ENCODE data around the gene C2CD4D. TPM values are rescaled to one million over a fixed set of nuclear protein-coding genes. Genes with fewer than 3 reads are reported as not detected.

Gene C2CD4D
- total RNA-seq, 1 experiment from 2014 or later: 1.2 TPM

- DNase-seq (ENCODE audit: low read depth, low spot score) (no peak), ATAC-seq (no peak)
- H3K27me3 ChIP-seq (ENCODE audit: control insufficient read depth, insufficient read depth, low read length): no peaks in the 10 kb centered on the region
- CTCF ChIA-PET: no interaction called here
- POLR2A ChIA-PET: no interaction called here
- intact Hi-C loops (cut with micrococcal nuclease; ENCODE audit: unreplicated experiment): no loop called here
- no peaks in the 10 kb centered on the region for H3K9me3 ChIP-seq (ENCODE audit: control insufficient read depth, insufficient read depth, low read depth, low read length)
- H3K27ac ChIP-seq (ENCODE audit: low read length): no peak overlapping the region
- TF ChIP-seq CTCF (IDR thresholded peaks at IDR 0.05) (no peak), REST (IDR thresholded peaks at IDR 0.05; ENCODE audit: insufficient read depth in 1 of 2, low read depth in 2 of 2, low read length in 1 of 2) (no peak), TCF7L2 (IDR thresholded peaks at IDR 0.05; ENCODE audit: low read depth, low read length) (no peak), POLR2AphosphoS5 (IDR thresholded peaks at IDR 0.05; ENCODE audit: low read depth, low read length) (no peak), SIN3A (IDR thresholded peaks at IDR 0.05; ENCODE audit: borderline replicate concordance, insufficient read depth, low read depth, low read length) (no peak)
- no peaks in the 10 kb centered on the region for H3K36me3 ChIP-seq (ENCODE audit: control insufficient read depth, insufficient read depth, low read length)
- in situ Hi-C loops (cut with HindIII; ENCODE audit: low pct_unique_long_range_greater_than_20kb, low sequenced_read_pairs): no loop called here
- no peak overlapping the region for H3K4me3 ChIP-seq (ENCODE audit: low read depth in 2 of 2, low read length in 2 of 2)
- BruUV-seq (replicated peaks): no TSS peak
- no peaks in the 10 kb centered on the region; the same call in 1 of the 2 replicates for H3K4me1 ChIP-seq (ENCODE audit: control insufficient read depth, insufficient read depth, low read length)
Measured at GRCh38 chr1:151801846-151802245, 37.8 kb downstream of the C2CD4D start.

- BruUV-seq (replicated peaks): no TSS peak
- in situ Hi-C loops (cut with HindIII; ENCODE audit: low pct_unique_long_range_greater_than_20kb, low sequenced_read_pairs): no loop called here
- intact Hi-C loops (cut with micrococcal nuclease; ENCODE audit: unreplicated experiment): no loop called here
- no peak for DNase-seq (ENCODE audit: low read depth, low spot score)
- Histone ChIP-seq H3K4me3 (ENCODE audit: low read depth in 2 of 2, low read length in 2 of 2) (no peak overlapping the region), H3K27me3 (ENCODE audit: control insufficient read depth, insufficient read depth, low read length) (no peaks in the 10 kb centered on the region), H3K27ac (ENCODE audit: low read length) (no peak overlapping the region), H3K4me1 (ENCODE audit: control insufficient read depth, insufficient read depth, low read length) (no peaks in the 10 kb centered on the region; the same call in 1 of the 2 replicates), H3K36me3 (ENCODE audit: control insufficient read depth, insufficient read depth, low read length) (no peaks in the 10 kb centered on the region), H3K9me3 (ENCODE audit: control insufficient read depth, insufficient read depth, low read depth, low read length) (no peaks in the 10 kb centered on the region)
- ChIA-PET POLR2A (no interaction called here), CTCF (no interaction called here)
- ATAC-seq: no peak
- no peak for TF ChIP-seq REST (IDR thresholded peaks at IDR 0.05; ENCODE audit: insufficient read depth in 1 of 2, low read depth in 2 of 2, low read length in 1 of 2)
- TF ChIP-seq TCF7L2 (IDR thresholded peaks at IDR 0.05; ENCODE audit: low read depth, low read length): no peak
- no peak for TF ChIP-seq SIN3A (IDR thresholded peaks at IDR 0.05; ENCODE audit: borderline replicate concordance, insufficient read depth, low read depth, low read length)
- TF ChIP-seq POLR2AphosphoS5 (IDR thresholded peaks at IDR 0.05; ENCODE audit: low read depth, low read length): no peak
- TF ChIP-seq CTCF (IDR thresholded peaks at IDR 0.05): no peak
Measured at GRCh38 chr1:151801310-151801820, 38.3 kb downstream of the C2CD4D start.

All from Panc1 (cell line).